PC-9 (cell line): Measurements from ENCODE around the gene PPHLN1.

Experiments
- EZH2 ChIP-seq: fragments of 200-600 bp; sonication (generic); IDR thresholded peaks from 2 replicates; pipeline ENCODE4 v1.8.0; 2017; ENCODE audit warnings: antibody characterized with exemption, low read depth
- TF ChIP-seq, protein P1 (sequence below): fragments of 200-600 bp; sonication (generic); conservative IDR thresholded peaks from 2 replicates; pipeline ENCODE4 v1.6.1; 2017; ENCODE audit warnings: mixed run types, antibody characterized with exemption, mild to moderate bottlenecking, moderate library complexity

DNA sequence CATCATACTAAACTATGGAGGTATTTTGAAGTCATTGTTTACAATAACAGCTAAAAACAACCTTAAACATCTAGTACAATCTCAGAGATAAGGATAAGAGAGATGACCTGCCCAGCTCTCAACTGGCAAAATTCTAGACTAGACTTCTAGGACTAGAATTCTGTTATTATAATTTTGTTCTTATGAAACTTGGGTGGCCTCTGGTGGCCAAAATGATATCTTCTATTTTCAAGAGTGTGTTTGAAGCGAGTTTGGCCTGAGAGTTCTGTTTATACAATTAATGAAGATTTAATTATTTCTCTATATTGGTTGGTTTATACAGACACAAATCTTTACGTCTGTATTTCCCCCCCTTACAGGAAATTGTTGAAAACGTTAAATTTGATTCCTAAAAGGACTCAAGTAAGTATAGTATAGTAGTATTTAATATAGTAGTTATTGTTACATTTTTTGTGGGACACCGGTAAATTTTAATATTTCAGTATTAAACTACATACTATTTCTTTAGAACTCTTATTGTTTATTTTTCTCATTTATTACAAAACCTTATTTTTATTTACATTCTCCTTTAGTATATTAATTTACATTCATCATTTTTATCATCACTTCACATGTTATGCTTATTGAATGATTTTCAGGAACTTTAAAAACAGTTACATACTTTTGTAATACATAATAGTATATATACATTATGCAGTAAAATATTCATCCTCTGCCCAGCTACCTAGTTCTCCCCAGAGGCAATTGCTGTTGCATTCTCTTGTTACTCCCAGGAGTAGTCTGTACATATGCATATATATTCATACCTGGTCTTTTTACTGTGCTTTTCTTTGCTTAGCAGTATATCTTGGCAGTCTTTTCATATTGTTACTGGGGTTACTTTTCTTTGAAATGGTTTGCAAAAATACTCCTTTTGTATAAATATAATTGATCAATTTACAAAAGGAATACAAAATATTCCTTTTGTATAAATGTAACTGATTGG is 6.6 kb downstream of the PPHLN1 start:
- TF ChIP-seq, protein P1, sequence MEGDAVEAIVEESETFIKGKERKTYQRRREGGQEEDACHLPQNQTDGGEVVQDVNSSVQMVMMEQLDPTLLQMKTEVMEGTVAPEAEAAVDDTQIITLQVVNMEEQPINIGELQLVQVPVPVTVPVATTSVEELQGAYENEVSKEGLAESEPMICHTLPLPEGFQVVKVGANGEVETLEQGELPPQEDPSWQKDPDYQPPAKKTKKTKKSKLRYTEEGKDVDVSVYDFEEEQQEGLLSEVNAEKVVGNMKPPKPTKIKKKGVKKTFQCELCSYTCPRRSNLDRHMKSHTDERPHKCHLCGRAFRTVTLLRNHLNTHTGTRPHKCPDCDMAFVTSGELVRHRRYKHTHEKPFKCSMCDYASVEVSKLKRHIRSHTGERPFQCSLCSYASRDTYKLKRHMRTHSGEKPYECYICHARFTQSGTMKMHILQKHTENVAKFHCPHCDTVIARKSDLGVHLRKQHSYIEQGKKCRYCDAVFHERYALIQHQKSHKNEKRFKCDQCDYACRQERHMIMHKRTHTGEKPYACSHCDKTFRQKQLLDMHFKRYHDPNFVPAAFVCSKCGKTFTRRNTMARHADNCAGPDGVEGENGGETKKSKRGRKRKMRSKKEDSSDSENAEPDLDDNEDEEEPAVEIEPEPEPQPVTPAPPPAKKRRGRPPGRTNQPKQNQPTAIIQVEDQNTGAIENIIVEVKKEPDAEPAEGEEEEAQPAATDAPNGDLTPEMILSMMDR: peak; percentile 74
- no peak for TF ChIP-seq EZH2
